Memory B cell (primary cell): ENCODE measurements around the gene FBXW11.
"Not testable (repeated sequence)": the region's sequence is repeated elsewhere in the genome, so short reads cannot be mapped to it uniquely, and the experiment has no call there.

Source experiments
- ATAC-seq: fragments of 150-1000 bp; cut with Tn5 transposase; 2 replicates; pipeline ENCODE4 v1.10.0; 2021; ENCODE audit warnings: low read depth, mild to moderate bottlenecking, moderate library complexity
- DNase-seq, 2 donors: peaks; one replicate each; pipeline ENCODE4 v3.0.0; 2022; ENCODE audit warnings: low spot score in 2 of 2
- H3K27ac Mint-ChIP-seq: one replicate; pipeline ENCODE4 v1.8.0; 2022; ENCODE audit warnings: mild to moderate bottlenecking, moderate library complexity, mixed read lengths
- H3K27me3 Mint-ChIP-seq: one replicate; pipeline ENCODE4 v1.8.0; 2022; ENCODE audit warnings: mixed read lengths
- H3K36me3 Mint-ChIP-seq: one replicate; pipeline ENCODE4 v1.8.0; 2022; ENCODE audit warnings: mild to moderate bottlenecking, mixed read lengths
- H3K4me1 Mint-ChIP-seq: one replicate; pipeline ENCODE4 v1.8.0; 2022; ENCODE audit warnings: mixed read lengths
- H3K4me3 Mint-ChIP-seq: one replicate; pipeline ENCODE4 v1.8.0; 2022; ENCODE audit warnings: mild to moderate bottlenecking, moderate library complexity, mixed read lengths
- H3K9me3 Mint-ChIP-seq: one replicate; pipeline ENCODE4 v1.8.0; 2022; ENCODE audit warnings: mixed read lengths

The FBXW11 gene

GRCh38 chr5:171915700-171916099 is 90.7 kb downstream of the FBXW11 start:
- not testable (repeated sequence) for H3K9me3 Mint-ChIP-seq, DNase-seq, H3K27me3 Mint-ChIP-seq, ATAC-seq, H3K4me3 Mint-ChIP-seq
- H3K36me3 Mint-ChIP-seq, result peaks cover 11% of the 10 kb centered on the region
- peak overlapping the region; percentile 79 for H3K27ac Mint-ChIP-seq
- H3K4me1 Mint-ChIP-seq, result peaks cover 54% of the 10 kb centered on the region

DNA sequence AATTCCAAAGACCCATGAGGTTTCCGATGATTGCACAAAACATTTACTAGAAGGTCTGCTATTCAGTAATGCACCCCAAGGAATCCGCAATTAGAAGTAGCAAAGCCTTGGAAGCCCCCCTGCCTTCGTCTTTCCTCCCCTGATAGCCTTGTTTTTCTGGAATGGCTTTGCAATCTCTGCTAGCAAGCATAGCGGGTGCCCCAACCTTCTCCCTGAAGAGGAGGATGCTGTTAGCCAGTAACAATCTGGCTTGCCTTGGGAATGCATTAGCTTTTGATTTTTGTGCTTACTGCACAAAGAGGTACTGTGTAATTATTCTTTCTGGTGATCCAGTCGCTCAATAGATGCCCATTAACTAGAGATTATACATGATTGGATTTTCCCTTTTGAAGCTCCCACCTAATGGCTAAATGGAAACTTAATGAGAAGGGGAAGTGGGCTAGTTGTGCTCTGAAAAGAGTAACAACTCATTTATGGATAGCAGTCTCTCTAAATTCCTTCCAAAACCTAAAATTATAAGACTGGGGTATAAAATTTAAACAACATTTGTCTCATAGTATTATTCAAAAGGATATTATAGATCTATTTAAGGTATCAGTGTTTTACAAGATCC is 91.6 kb downstream of the FBXW11 start:
- Mint-ChIP-seq H3K9me3 (no peaks in the 10 kb centered on the region), H3K27me3 (no peaks in the 10 kb centered on the region), H3K36me3 (peaks cover 11% of the 10 kb centered on the region), H3K4me3 (no peak overlapping the region), H3K4me1 (peaks cover 52% of the 10 kb centered on the region), H3K27ac (peak overlapping the region; percentile 79)
- DNase-seq, result no peak
- no peak for ATAC-seq

GRCh38 chr5:171913987-171914273 is 92.5 kb downstream of the FBXW11 start:
- ATAC-seq (no peak), DNase-seq (no peak)
- Mint-ChIP-seq H3K4me1 (peaks cover 43% of the 10 kb centered on the region), H3K9me3 (no peaks in the 10 kb centered on the region), H3K36me3 (peaks cover 11% of the 10 kb centered on the region), H3K4me3 (peak overlapping the region; percentile 53), H3K27me3 (no peaks in the 10 kb centered on the region), H3K27ac (peak overlapping the region; percentile 92)

- DNase-seq, result no peak
- H3K36me3 Mint-ChIP-seq, result peaks cover 7% of the 10 kb centered on the region
- H3K27ac Mint-ChIP-seq, result peak overlapping the region; percentile 56
- ATAC-seq, result no peak
- H3K4me1 Mint-ChIP-seq, result peaks cover 40% of the 10 kb centered on the region
- H3K9me3 Mint-ChIP-seq, result no peaks in the 10 kb centered on the region
- no peaks in the 10 kb centered on the region for H3K27me3 Mint-ChIP-seq
- no peak overlapping the region for H3K4me3 Mint-ChIP-seq
Observed at GRCh38 chr5:171911152-171911551, 95.3 kb downstream of the FBXW11 start.

- DNase-seq (no peak), ATAC-seq (no peak)
- no peak overlapping the region for H3K27ac Mint-ChIP-seq
- H3K4me1 Mint-ChIP-seq, result peaks cover 32% of the 10 kb centered on the region
- H3K9me3 Mint-ChIP-seq, result no peaks in the 10 kb centered on the region
- no peaks in the 10 kb centered on the region for H3K27me3 Mint-ChIP-seq
- no peak overlapping the region for H3K4me3 Mint-ChIP-seq
- no peaks in the 10 kb centered on the region for H3K36me3 Mint-ChIP-seq
Observed at GRCh38 chr5:171908638-171909037, 97.8 kb downstream of the FBXW11 start.

- Mint-ChIP-seq H3K27me3 (no peaks in the 10 kb centered on the region), H3K36me3 (no peaks in the 10 kb centered on the region), H3K4me1 (peaks cover 29% of the 10 kb centered on the region), H3K9me3 (no peaks in the 10 kb centered on the region), H3K27ac (no peak overlapping the region), H3K4me3 (no peak overlapping the region)
- ATAC-seq, result peak; percentile 75
- peak; percentile 33 to 44 for DNase-seq
Observed at GRCh38 chr5:171907725-171908343, 98.6 kb downstream of the FBXW11 start.

- H3K4me1 Mint-ChIP-seq, result peaks cover 28% of the 10 kb centered on the region
- H3K4me3 Mint-ChIP-seq, result no peak overlapping the region
- H3K9me3 Mint-ChIP-seq, result no peaks in the 10 kb centered on the region
- H3K27ac Mint-ChIP-seq, result no peak overlapping the region
- peaks cover 2% of the 10 kb centered on the region for H3K36me3 Mint-ChIP-seq
- no peaks in the 10 kb centered on the region for H3K27me3 Mint-ChIP-seq
- no peak for ATAC-seq
- no peak for DNase-seq
Observed at GRCh38 chr5:171906703-171907590, 99.5 kb downstream of the FBXW11 start.

DNA sequence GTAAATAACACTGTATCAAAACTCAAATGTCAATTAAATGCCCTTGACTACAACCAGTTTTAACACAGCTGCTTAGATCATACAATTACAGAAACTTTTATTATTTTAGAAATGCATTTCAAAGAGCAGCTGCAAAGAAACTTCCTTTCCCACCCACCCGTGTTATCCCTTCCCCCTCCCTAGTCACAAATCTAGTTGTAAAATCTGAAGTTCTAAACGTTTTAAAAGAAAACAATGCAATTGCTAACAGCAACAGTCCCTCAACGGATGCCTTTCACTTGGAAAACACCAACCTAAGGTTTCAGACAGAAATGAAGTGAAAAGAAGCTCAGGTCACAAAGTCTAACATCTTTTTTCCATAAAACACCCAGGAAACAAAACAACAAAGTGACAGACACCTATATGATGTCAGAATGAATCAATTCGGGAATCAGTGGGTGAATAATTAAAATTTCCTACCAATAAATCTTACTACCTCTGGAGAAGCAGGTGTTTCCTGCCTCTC is 100.3 kb downstream of the FBXW11 start:
- H3K36me3 Mint-ChIP-seq, result peaks cover 2% of the 10 kb centered on the region
- no peak for ATAC-seq
- H3K4me1 Mint-ChIP-seq, result peaks cover 22% of the 10 kb centered on the region
- no peaks in the 10 kb centered on the region for H3K27me3 Mint-ChIP-seq
- no peak overlapping the region for H3K4me3 Mint-ChIP-seq
- DNase-seq, result no peak
- H3K9me3 Mint-ChIP-seq, result no peaks in the 10 kb centered on the region
- H3K27ac Mint-ChIP-seq, result no peak overlapping the region

DNA sequence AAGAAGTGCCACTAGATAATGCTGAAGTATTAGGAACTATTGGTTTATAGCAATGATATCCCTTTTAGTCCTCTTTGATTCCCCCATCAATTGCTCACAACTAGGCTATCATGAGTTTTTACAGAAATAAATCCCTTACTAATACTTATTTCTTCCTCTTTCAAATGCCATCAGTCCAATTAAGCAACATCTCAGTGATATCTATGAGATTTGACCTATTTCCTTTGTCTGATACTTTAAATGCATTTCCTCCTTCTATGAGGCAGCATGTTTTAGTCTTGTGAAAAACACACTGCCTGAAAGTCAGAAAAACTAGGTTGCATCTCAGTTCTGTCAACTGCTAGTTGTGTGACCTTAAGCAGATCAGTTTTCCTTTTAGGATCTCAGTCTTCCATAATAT is 101.6 kb downstream of the FBXW11 start:
- Mint-ChIP-seq H3K4me1 (peaks cover 22% of the 10 kb centered on the region), H3K36me3 (peaks cover 4% of the 10 kb centered on the region), H3K4me3 (no peak overlapping the region), H3K27ac (no peak overlapping the region), H3K27me3 (no peaks in the 10 kb centered on the region), H3K9me3 (no peaks in the 10 kb centered on the region)
- DNase-seq (no peak), ATAC-seq (no peak)

DNA sequence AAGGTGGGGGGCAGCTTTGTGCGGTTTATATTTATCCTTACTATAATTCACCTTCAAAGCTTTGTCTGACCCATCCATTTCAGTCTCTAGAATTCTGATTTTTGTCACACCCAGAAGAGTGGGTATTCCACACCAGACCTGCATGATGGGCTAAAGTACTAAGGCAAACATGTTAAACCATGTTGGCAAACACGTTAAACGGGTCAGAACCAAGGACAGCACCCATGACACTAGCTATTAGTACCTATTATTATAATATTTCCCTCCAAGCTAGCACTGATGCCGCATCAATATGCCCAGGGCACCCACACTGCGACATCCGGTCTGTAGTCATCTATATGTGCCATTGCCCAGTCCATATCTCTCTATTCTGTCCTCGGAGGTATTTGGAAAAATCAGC is 104.7 kb downstream of the FBXW11 start:
- no peak overlapping the region for H3K4me3 Mint-ChIP-seq
- H3K4me1 Mint-ChIP-seq, result peaks cover 17% of the 10 kb centered on the region

GRCh38 chr5:171899792-171900191 is 106.6 kb downstream of the FBXW11 start:
- Mint-ChIP-seq H3K4me3 (no peak overlapping the region), H3K9me3 (no peaks in the 10 kb centered on the region), H3K27ac (peak overlapping the region; percentile 26), H3K4me1 (peaks cover 7% of the 10 kb centered on the region), H3K36me3 (peaks cover 11% of the 10 kb centered on the region), H3K27me3 (no peaks in the 10 kb centered on the region)
- DNase-seq (no peak), ATAC-seq (no peak)

More for the DNA sequence above, 104.7 kb downstream of the FBXW11 start:
- ATAC-seq (no peak), DNase-seq (no peak)
- H3K9me3 Mint-ChIP-seq, result no peaks in the 10 kb centered on the region
- H3K27ac Mint-ChIP-seq, result no peak overlapping the region
- peaks cover 7% of the 10 kb centered on the region for H3K36me3 Mint-ChIP-seq
- no peaks in the 10 kb centered on the region for H3K27me3 Mint-ChIP-seq

DNA sequence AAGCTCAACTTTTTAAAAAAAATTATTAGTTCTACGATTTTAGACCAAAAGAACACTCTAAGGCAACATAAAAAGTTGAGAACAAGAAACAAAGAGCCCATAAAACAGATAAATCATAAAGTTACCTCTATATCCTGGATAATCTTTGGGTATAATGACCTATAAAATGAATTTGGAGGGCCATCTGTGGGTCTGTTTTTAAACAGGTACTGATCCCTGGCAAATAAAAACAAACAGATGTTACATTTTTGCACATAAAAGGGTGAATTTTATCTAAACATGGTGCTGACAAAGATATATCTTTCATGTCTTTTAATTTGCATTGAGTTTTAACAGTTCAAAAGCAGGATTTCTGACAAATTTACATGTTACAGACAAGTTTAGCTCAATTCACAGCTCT is 107.6 kb downstream of the FBXW11 start:
- H3K9me3 Mint-ChIP-seq, result no peaks in the 10 kb centered on the region
- no peak overlapping the region for H3K4me3 Mint-ChIP-seq
- no peak for DNase-seq
- H3K27ac Mint-ChIP-seq, result no peak overlapping the region
- H3K36me3 Mint-ChIP-seq, result peaks cover 11% of the 10 kb centered on the region
- peaks cover 6% of the 10 kb centered on the region for H3K4me1 Mint-ChIP-seq
- ATAC-seq, result no peak
- H3K27me3 Mint-ChIP-seq, result no peaks in the 10 kb centered on the region

DNA sequence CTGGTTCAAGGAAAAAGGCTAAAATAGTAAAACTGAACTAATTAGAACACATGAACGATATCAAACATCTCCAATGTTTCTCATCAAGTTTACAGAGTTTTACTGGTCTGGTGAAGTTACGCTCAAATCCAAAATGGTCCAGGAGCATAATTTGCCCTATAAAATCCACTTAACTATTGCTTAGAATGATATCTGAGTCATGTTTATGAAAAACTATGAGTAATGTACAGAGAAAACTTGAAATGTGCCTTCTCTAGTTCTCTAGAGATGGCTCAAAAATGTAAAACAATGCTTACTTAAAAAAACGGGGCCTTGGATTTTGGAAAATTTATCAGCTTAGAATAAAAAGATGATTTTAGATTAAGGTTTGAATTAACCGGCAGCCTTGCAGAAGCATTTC is 108.1 kb downstream of the FBXW11 start:
- no peak overlapping the region for H3K4me3 Mint-ChIP-seq
- H3K9me3 Mint-ChIP-seq, result no peaks in the 10 kb centered on the region
- peaks cover 11% of the 10 kb centered on the region for H3K36me3 Mint-ChIP-seq
- DNase-seq, result no peak
- no peak for ATAC-seq
- H3K27me3 Mint-ChIP-seq, result no peaks in the 10 kb centered on the region
- H3K27ac Mint-ChIP-seq, result no peak overlapping the region
- H3K4me1 Mint-ChIP-seq, result peaks cover 4% of the 10 kb centered on the region

DNA sequence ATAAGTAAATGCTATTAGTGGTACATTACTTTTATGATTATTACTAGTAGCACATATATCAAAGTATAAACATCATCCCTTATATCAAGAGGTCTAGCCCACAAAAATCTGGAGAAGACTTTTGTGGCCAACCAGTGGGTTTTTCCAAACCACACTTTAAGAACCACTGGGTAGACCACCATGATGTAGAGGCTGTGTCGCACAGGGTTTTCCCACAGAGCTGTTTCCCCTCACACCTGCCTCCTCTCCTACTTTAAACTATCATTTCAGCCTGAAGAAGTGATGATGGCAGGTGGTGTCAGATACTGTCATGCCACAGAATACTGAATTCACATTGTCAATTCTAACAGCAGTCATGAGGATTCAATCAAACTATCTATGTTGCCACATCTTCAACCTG is 109.2 kb downstream of the FBXW11 start:
- H3K4me1 Mint-ChIP-seq, result peaks cover 2% of the 10 kb centered on the region
- no peaks in the 10 kb centered on the region for H3K27me3 Mint-ChIP-seq
- peaks cover 9% of the 10 kb centered on the region for H3K36me3 Mint-ChIP-seq
- H3K27ac Mint-ChIP-seq, result peak overlapping the region; percentile 63
- ATAC-seq (no peak), DNase-seq (no peak)
- H3K4me3 Mint-ChIP-seq, result no peak overlapping the region
- no peaks in the 10 kb centered on the region for H3K9me3 Mint-ChIP-seq
